IPS-15b (cell line): ENCODE measurements around the gene ABHD8.

Experiments
- H3K27me3 ChIP-seq: one replicate; pipeline ENCODE4 v1.6.1; 2013; ENCODE audit warnings: low read length; ENCODE audit not compliant: control insufficient read depth, insufficient read depth
- H3K36me3 ChIP-seq: one replicate; pipeline ENCODE4 v1.6.1; 2013; ENCODE audit warnings: low read length; ENCODE audit not compliant: control insufficient read depth, insufficient read depth
- H3K4me1 ChIP-seq: one replicate; pipeline ENCODE4 v1.6.1; 2013; ENCODE audit warnings: mild to moderate bottlenecking, low read length; ENCODE audit not compliant: control insufficient read depth, insufficient read depth
- H3K4me3 ChIP-seq: one replicate; pipeline ENCODE4 v1.5.1; 2013; ENCODE audit warnings: low read depth, low read length
- H3K9ac ChIP-seq: one replicate; pipeline ENCODE4 v1.6.1; 2013; ENCODE audit warnings: low read depth, mild to moderate bottlenecking, low read length
- H3K9me3 ChIP-seq: one replicate; pipeline ENCODE4 v1.6.1; 2013; ENCODE audit warnings: mild to moderate bottlenecking, low read length; ENCODE audit not compliant: control insufficient read depth, insufficient read depth

ABHD8 gene

GRCh38 chr19:17340302-17340870 is 37.2 kb upstream of the ABHD8 start:
- Histone ChIP-seq H3K4me1 (peaks cover 2% of the 10 kb centered on the region), H3K27me3 (no peaks in the 10 kb centered on the region), H3K4me3 (peak overlapping the region; percentile 57), H3K9me3 (no peaks in the 10 kb centered on the region), H3K36me3 (peaks cover 12% of the 10 kb centered on the region), H3K9ac (no peak overlapping the region)

- Histone ChIP-seq H3K27me3 (no peaks in the 10 kb centered on the region), H3K4me3 (no peak overlapping the region), H3K36me3 (peaks cover 12% of the 10 kb centered on the region), H3K9ac (no peak overlapping the region), H3K4me1 (peaks cover 2% of the 10 kb centered on the region), H3K9me3 (no peaks in the 10 kb centered on the region)
Measured at GRCh38 chr19:17339088-17339741, 36.0 kb upstream of the ABHD8 start.

- Histone ChIP-seq H3K4me1 (peaks cover 2% of the 10 kb centered on the region), H3K9ac (no peak overlapping the region), H3K4me3 (peak overlapping the region; percentile 99), H3K27me3 (no peaks in the 10 kb centered on the region), H3K36me3 (peaks cover 12% of the 10 kb centered on the region), H3K9me3 (no peaks in the 10 kb centered on the region)
Measured at GRCh38 chr19:17338433-17339078, 35.3 kb upstream of the ABHD8 start.

- Histone ChIP-seq H3K36me3 (peaks cover 13% of the 10 kb centered on the region), H3K4me3 (peak overlapping the region; percentile 99), H3K9me3 (no peaks in the 10 kb centered on the region), H3K4me1 (peaks cover 2% of the 10 kb centered on the region), H3K9ac (peak overlapping the region; percentile 76), H3K27me3 (no peaks in the 10 kb centered on the region)
Measured at GRCh38 chr19:17337675-17338432, 34.6 kb upstream of the ABHD8 start.

GRCh38 chr19:17336872-17337674 is 33.8 kb upstream of the ABHD8 start, which contains the start of gene GTPBP3:
TSS of gene GTPBP3 (plus strand) at chr19:17337553. CDS start at chr19:17337612, 59 bp downstream.
- H3K9me3 ChIP-seq: no peaks in the 10 kb centered on the region
- H3K4me1 ChIP-seq: peaks cover 2% of the 10 kb centered on the region
- peaks cover 13% of the 10 kb centered on the region for H3K36me3 ChIP-seq
- H3K4me3 ChIP-seq: peak within 1 kb of the TSS; percentile 99
- H3K27me3 ChIP-seq: no peaks in the 10 kb centered on the region
- peak within 1 kb of the TSS; percentile 84 for H3K9ac ChIP-seq

GRCh38 chr19:17335575-17335974 is 32.4 kb upstream of the ABHD8 start:
- Histone ChIP-seq H3K4me3 (peak overlapping the region; percentile 78), H3K9me3 (no peaks in the 10 kb centered on the region), H3K4me1 (peaks cover 2% of the 10 kb centered on the region), H3K27me3 (no peaks in the 10 kb centered on the region), H3K36me3 (peaks cover 8% of the 10 kb centered on the region), H3K9ac (no peak overlapping the region)

- H3K4me3 ChIP-seq: peak within 1 kb of the TSS; percentile 78
- H3K4me1 ChIP-seq: peaks cover 2% of the 10 kb centered on the region
- no peaks in the 10 kb centered on the region for H3K9me3 ChIP-seq
- no peak within 1 kb of the TSS for H3K9ac ChIP-seq
- peaks cover 8% of the 10 kb centered on the region for H3K27me3 ChIP-seq
- H3K36me3 ChIP-seq: peaks cover 8% of the 10 kb centered on the region
Measured at GRCh38 chr19:17334414-17335409, 31.5 kb upstream of the ABHD8 start, which contains the start of gene ANO8. TSS of gene ANO8 (minus strand) at chr19:17334855. CDS start at chr19:17334670, 185 bp downstream.

GRCh38 chr19:17333611-17334413 is 30.6 kb upstream of the ABHD8 start:
- peak overlapping the region; percentile 78 for H3K4me3 ChIP-seq
- H3K9me3 ChIP-seq: no peaks in the 10 kb centered on the region
- H3K27me3 ChIP-seq: peaks cover 12% of the 10 kb centered on the region
- peaks cover 2% of the 10 kb centered on the region for H3K4me1 ChIP-seq
- peaks cover 7% of the 10 kb centered on the region for H3K36me3 ChIP-seq
- no peak overlapping the region for H3K9ac ChIP-seq

- peaks cover 12% of the 10 kb centered on the region for H3K27me3 ChIP-seq
- no peaks in the 10 kb centered on the region for H3K4me1 ChIP-seq
- H3K9me3 ChIP-seq: no peaks in the 10 kb centered on the region
- peak overlapping the region; percentile 22 for H3K4me3 ChIP-seq
- peaks cover 3% of the 10 kb centered on the region for H3K36me3 ChIP-seq
- H3K9ac ChIP-seq: no peak overlapping the region
Measured at GRCh38 chr19:17332677-17333581, 29.7 kb upstream of the ABHD8 start.
